SK-MEL-5 (cell line): ENCODE measurements around the gene PRMT7. TPM values are rescaled to one million over a fixed set of nuclear protein-coding genes. Genes with fewer than 3 reads are reported as not detected.

Experiments
- DNase-seq: peaks from one replicate; pipeline ENCODE4 v3.0.0-alpha.2; 2016; ENCODE audit warnings: low read depth, low spot score
- in situ Hi-C: cut with HindIII; loops from 2 replicates; pipeline ENCODE4 v1.10.0; 2016; ENCODE audit warnings: low sequenced_read_pairs, high pct_unique_total_duplicates, low pct_unique_long_range_greater_than_20kb
- total RNA-seq: library from RNA; depleted of rRNA; stranded (reverse); fragments of >200 nt; shearing (Covaris generic); gene quantifications from 2 replicates; pipeline ENCODE4 v1.2.3, GENCODE V29; 2014

Gene PRMT7
- total RNA-seq, 1 experiment from 2014 or later: 56.6 TPM

DNA sequence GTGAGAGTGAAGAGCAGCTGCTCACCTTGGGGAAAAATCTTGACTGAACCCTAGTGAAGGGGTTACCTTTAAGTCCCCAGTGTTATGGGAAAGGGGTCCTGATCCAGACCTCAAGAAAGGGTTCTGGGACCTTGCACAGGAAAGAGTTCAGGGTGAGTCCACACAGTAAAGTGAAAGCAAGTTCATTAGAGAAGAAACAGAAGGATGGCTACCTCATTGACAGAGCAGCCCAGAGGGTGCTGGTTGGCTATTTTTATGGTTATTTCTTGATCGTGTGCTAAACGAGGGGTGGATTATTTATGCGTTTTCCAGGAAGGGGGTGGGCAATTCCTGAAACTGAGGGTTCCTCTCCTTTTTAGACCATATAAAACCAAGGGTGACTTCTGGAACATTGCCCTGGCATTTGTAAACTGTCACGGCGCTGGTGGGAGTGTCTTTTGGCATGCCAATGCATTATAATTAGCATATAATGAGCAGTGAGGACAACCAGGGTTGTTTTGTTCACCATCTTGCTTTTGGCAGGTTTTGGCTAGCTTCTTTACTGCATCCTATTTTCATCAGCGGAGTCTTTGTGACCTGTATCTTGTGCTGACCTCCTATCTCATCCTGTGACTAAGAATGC lies 79.0 kb downstream of the PRMT7 start:
- DNase-seq: no peak
- in situ Hi-C loops: no loop called here

DNA sequence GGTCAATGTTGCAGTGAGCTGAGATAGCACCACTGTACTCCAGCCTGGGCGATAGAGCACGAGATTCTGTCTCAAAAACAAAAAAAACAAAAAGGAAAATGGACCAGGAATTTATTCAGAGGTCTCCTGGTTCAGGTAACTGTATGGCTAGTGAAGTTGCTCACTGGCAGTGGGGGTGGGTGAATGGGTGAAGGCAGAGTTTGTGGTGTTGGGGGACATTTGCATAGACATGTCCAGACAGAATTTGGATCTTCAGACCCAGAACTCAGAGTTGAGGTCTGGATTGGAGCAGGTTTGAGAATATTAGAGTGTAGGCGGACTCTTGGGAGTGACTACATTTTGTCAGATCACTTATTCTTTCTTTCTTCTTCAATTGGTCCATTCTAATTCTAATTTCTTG lies 82.5 kb downstream of the PRMT7 start:
- DNase-seq: no peak
- in situ Hi-C loops: no loop called here

DNA sequence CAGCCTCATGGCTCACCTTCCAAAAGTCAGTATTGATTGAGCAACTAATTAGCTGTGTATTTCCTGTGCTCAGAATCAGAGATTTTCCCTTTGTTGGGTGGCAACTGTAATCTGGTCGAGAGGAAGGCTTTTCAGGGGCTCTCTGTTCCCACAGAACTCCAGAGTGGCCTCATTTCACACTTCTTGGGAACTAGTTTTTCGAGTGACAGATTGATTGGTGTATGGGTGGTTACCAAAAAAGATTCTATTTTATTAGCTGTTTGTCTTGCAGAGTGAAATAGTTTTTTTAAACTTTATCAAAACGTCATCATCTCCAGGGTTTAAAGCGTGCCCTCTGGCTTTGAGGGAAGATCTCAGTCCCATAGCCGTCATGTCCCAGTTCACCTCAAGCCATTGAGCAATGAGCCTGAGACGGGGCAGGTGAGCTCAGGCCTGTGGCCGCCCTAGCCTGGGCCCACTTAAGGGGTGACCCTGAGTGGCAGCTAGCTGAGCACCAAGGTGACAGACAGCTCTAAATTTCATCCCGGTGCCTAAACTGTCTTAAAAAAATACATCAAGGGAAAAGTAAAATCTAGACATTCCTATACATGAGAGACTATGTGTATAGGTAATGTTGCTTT lies 84.5 kb downstream of the PRMT7 start:
- in situ Hi-C loops: no loop called here
- no peak for DNase-seq

DNA sequence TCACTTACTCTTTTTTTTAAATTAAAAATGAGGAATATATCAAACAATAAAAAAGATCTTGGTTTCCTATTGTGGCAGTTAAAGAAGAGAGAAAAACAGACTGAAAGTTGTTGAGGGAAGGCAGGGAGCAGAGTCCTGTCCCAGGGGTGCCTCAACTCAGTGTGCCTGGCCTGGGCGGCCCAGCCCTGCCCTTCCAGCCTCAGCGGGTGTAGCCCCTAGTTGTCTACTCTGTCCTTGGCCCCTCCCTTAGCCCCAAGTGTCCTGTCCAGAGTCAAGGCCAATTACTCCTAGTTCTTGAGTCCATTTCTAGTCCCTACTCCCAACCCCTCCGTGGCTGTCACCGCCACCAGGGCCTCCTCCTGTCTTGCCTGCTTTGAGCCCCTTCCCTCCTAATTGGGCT lies 85.0 kb downstream of the PRMT7 start:
- in situ Hi-C loops: no loop called here

DNA sequence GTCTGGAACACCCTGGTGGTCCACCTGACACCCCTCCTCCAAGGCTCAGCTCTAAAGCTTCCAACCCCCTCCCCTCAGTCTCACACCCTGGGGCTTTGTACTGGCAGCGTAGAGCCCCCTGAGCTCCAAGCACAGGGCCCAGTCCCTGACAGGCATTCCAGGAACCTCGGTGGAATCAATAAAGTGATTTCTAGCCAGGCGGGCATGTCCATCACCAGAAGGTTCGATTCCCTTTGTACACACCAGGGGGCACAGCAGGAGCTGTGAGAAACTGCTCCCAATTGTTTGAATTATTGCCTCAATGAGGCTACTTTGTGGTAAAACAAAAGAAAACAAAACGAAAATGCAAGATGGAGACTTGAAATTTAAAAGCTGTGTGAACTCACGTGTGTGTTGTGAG lies 85.7 kb downstream of the PRMT7 start:
- peak; percentile 36 for DNase-seq
- in situ Hi-C loops: no loop called here

More for the DNA sequence above, 85.0 kb downstream of the PRMT7 start:
- DNase-seq: no peak

DNA sequence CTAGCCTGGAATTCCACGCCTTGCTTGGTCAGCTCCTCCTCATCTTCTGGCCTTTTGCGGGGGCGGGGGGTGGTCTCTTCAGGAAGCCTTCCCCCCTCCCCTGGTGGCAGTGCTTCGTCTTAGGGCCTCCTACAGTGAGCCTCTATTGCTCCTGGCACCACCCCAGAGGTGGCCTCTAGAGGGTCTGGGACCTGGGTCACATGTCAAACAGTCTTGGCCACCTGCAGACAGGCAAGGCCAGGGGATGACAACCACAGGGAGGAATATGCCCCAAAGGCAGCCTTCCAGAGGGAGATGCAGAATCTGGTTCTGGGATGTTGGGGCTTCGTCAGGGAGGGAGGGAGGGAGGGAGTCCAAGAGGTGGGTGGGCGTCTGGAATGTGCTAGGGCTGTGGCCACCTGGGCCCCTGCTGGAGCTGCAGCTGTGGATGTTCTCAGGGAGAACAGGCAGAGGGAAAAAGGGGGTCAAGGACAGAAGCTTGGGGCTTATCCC lies 86.9 kb downstream of the PRMT7 start:
- no peak for DNase-seq
- in situ Hi-C loops: no loop called here

DNA sequence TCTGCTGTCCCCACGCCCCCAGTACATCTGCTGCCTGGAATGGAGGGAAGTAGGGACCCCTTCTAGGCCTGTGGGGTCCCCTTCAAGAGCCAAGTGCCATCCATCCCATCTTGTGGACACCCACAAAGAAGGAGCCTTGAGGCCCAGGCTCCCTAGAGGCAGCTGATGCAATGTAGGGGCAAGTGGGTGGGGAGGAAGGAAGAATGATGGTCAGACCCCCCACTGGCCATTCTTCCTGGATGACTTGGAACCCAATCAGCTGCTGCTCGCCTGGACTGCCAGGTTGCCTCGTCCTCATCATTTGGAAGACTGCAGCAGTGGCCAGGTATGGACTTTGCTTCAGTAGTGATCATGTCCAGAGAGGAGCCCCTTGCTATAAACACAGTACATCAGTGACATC lies 88.6 kb downstream of the PRMT7 start:
- in situ Hi-C loops: no loop called here
- no peak for DNase-seq

DNA sequence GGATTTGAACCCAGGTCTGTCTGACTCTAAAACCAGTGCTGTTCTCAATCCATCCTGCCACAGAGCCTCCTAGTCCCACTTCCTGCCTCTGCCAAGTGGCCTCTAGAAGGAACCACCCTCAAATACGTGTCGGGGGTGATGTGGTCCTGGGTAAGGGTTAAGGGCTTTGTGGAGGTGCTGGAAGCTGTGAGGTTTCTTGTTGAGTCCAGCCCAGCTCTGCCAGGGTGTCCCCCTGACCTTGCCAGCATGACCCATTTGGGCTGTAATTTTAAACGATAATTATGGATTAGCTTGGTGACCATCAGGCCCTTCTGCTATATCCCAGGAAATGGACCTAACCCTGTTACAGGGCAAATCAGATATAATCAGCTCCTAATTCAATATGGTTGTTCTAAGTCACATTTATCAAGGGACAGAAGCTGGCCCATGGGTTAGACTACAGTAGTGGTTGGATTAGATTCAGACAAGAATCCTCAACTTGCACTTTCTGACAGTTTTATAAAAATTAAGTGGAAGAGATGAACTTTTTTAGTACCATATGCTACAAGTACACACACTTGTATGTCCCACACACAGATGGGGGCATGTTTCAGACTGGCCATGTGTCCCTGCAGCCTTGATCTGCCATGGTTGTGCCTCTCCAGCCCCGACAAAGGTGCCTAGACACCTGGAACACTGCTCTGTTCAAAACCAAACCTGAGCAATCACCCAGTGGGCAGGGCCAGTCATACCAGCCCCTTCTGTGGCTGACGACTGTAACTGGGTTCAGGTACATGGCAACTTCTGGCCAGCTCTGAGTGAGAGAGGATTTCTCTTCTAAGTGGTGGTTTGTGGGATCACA lies 89.5 kb downstream of the PRMT7 start:
- in situ Hi-C loops: no loop called here
- no peak for DNase-seq

DNA sequence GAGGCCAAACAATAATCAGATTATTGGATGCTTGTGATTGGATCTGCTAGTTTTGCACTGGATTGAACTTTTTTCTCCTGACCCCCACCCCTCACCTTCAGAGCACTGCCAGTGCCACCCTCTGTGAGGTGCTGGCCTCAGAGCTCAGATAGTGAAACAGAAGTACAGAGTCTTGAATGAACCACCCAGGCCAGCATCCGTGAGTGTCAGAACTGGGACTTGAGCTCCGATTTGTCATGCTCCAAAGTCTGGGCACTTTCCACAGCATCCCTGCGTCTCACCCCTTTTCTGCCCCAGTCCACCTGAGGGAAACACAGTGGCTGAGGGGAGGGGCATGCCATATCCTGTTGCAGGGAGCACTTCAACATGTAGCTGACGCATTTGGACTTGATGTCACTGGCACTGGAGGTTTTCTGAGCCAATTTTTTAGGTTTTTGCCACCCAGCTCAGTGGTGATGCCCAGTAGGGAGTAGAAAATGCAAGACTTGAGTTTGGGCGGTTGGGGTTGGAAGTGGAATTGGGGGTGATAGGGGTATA lies 90.2 kb downstream of the PRMT7 start:
- DNase-seq: no peak
- in situ Hi-C loops: no loop called here

DNA sequence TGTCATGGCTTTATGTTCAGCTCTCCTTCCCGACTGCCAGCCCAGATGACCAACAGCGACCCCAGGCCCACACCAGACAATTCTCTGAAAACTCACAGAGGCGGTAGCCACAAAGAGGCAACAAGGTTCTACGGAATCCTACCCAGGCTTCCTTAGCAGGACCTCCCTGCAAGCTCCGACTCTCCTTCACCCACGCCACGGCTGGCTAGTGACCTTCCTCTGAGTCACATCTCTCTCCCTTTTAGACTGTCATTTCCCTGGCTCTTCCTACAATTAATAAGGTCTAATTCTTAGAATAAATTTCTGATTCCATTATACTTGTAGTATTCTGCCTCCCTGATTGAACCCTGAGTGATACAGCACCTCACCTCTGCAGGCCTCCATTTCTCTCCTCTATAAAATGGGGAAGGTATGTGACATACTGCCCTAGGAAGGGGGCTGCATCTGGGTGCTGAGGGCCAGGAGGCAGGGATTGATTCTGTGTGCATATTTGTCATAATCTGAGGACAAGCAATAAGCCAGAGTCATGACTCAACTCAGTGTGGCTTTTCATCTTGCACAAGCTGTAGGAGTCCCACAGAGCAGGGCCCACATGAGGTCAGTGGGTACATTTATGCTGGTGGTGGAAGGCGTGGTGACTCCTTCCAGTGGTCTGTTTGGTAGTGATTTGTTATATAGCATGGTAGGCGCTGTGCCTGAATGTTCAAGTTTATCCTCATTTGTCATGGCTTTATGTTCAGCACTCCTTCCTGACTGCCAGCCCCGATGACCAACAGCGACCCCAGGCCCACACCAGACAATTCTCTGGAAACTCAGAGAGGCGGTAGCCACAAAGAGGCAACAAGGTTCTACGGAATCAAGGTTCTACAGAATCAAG lies 91.3 kb downstream of the PRMT7 start:
- in situ Hi-C loops: no loop called here
- DNase-seq: no peak

DNA sequence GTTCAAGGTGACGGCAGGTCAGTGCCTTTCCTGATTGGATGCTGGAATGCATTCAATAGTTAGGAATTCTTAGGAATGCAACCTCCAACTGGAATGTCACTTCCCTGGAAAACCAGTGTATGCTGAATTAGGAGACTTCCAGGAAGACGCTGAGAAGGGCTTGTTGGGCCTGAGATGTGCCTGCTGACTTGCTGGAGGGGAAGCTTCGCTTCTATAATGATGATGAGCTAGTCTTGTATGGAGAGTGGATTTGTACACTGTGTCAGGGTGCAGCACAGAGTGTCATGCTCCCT lies 91.9 kb downstream of the PRMT7 start:
- DNase-seq: no peak
- in situ Hi-C loops: no loop called here

DNA sequence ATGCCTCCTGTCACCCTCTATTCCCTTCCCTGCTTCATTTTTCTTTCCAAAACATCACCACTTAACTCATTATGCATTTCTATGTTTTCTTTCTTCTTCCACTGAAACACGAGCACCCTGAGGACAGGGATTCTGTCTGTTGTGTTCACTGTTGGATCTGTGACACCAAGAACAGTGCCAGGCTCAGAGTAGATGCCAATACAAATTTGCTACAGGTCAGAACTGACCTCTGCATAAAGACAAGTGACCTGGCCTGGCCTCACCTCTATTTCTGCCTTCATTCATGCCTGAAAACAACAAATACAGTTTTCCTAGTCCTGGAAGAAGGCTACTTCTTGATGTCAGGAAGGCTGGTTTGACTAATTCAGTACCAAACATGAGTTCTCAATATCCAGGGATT lies 92.4 kb downstream of the PRMT7 start:
- no peak for DNase-seq
- in situ Hi-C loops: no loop called here

DNA sequence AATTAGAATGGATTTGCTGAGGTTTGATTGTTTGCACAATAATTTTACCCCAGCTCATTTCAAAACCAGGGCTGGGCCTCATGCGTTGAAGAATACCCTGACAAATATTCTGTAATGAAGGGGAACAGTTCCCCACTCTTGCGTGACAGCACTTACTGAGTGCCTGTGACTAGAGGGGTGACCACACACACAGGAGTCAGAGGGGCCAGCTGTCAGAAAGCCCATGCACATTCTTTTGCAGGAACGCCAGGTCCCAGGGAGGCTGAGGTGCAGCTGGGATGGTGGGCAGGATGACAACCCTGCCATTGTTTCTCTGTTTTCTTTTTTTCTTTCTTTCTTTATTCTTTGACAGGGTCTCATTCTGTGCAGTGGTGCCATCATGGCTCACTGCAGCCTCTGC lies 92.9 kb downstream of the PRMT7 start:
- in situ Hi-C loops: no loop called here
- DNase-seq: no peak

DNA sequence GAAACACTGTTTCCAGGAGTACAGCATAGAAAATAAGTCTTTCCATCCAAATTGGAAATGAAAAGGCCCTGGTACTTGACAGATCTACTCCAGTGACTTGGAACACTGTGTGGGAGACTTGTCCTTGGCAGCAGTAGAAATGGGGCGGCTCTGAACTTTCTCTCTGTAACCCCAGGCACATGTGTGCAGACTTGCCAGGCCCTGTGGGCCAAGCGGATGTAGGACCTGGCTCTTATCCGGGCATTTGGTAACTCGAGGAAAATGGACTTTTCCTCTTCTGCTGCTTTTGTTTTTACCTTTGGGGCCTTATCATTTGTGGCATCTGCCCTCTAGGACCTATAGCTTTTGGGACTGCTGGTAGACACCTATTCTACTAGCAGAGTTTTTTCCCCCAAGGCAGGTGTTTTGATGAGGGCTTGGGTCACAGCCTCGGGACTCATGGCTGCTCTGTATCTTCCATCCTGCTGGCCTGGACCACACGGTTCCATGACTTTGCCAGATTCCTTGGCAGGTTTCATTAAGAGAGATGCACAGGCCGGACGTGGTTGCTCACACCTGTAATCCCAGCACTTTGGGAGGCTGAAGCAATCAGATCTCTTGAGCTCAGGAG lies 94.0 kb downstream of the PRMT7 start:
- in situ Hi-C loops: no loop called here
- no peak for DNase-seq

DNA sequence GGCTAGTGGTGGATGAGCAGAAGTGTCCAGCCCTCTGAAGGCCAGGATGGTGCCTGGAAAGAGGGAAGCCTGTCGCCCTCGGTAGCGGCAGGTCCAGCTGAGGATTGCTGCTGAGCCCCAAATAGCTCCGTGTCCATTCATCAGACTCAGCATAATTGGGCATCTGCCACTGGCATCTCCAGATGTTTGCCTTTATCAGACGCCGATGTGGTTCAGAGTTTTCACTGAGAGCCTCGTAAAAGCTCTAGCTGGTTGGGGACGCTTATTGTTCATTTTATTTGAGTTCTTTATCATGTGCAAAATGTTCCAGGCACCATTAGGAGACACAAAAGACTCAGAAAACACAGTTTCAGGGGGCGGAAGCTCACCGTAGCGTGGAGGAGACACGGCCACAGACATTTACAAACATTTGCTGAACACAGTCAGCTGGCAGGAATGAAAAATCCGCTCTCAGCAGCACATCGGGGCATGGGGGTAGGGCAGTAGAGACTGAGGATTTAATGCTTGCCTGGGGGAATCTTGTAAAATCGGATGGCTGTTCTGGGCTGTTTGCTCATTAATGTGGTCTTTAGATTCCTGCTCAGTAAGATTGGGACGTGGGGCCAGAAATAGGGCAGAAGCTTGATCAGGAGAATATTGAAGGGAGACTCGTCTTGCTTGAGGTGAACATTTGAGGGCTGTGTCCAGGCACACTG lies 95.8 kb downstream of the PRMT7 start:
- no peak for DNase-seq
- in situ Hi-C loops: no loop called here
